Caco-2 (cell line): ENCODE data around the gene KLHL29. TPM values are rescaled to one million over a fixed set of nuclear protein-coding genes. Genes with fewer than 3 reads are reported as not detected.

Experiments
- BruUV-seq: library from RNA; stranded (reverse); fragments of 400-500 nt; replicated peaks from 2 replicates; lab custom pipeline; 2021; lab: Mats Ljungman, UMichigan
- CTCF ChIA-PET: fragments of 300-600 bp; sonication (Branson Sonifier 250); formaldehyde crosslinking; loops from one replicate; lab custom pipeline; 2022; ENCODE audit warnings: antibody characterized with exemption; lab: Charles Lee
- POLR2A ChIA-PET: fragments of 300-600 bp; sonication (Branson Sonifier 250); formaldehyde crosslinking; loops from one replicate; lab custom pipeline; 2022; ENCODE audit warnings: antibody characterized with exemption; lab: Charles Lee
- DNase-seq, 2 experiments: peaks; one replicate each; pipeline versions ENCODE4 v3.0.0 to v3.0.0-alpha.2; 2020 to 2022
- H3K27me3 ChIP-seq: replicated peaks from 2 replicates; pipeline ENCODE4 v1.6.0; 2011; ENCODE audit warnings: low read length; ENCODE audit not compliant: control insufficient read depth, insufficient read depth
- H3K36me3 ChIP-seq: 2 replicates; pipeline ENCODE4 v1.5.1; 2011; ENCODE audit warnings: low read length; ENCODE audit not compliant: control insufficient read depth, insufficient read depth
- H3K4me1 ChIP-seq: fragments of 250-450 bp; sonication (Bioruptor Pico); 2 replicates; pipeline ENCODE4 v1.5.1; 2020; ENCODE audit warnings: mild to moderate bottlenecking
- H3K4me3 ChIP-seq: 2 replicates; pipeline ENCODE4 v1.5.1; 2011; ENCODE audit warnings: low read depth, mild to moderate bottlenecking, control low read depth, low read length
- H3K9me3 ChIP-seq: fragments of 250-450 bp; sonication (Bioruptor Pico); 2 replicates; pipeline ENCODE4 v1.5.1; 2020; ENCODE audit warnings: mild to moderate bottlenecking, moderate library complexity
- H3K27ac Mint-ChIP-seq: one replicate; pipeline ENCODE4 v1.8.0; 2022; ENCODE audit warnings: mixed read lengths; ENCODE audit not compliant: unreplicated experiment
- H3K27me3 Mint-ChIP-seq: one replicate; pipeline ENCODE4 v1.8.0; 2022; ENCODE audit warnings: mixed read lengths; ENCODE audit not compliant: insufficient read depth, unreplicated experiment
- H3K36me3 Mint-ChIP-seq: one replicate; pipeline ENCODE4 v1.8.0; 2022; ENCODE audit warnings: mild to moderate bottlenecking, mixed read lengths; ENCODE audit not compliant: insufficient read depth, unreplicated experiment
- H3K4me1 Mint-ChIP-seq: one replicate; pipeline ENCODE4 v1.8.0; 2022; ENCODE audit warnings: low read depth, mixed read lengths; ENCODE audit not compliant: unreplicated experiment
- H3K4me3 Mint-ChIP-seq: one replicate; pipeline ENCODE4 v1.8.0; 2022; ENCODE audit warnings: mild to moderate bottlenecking, moderate library complexity, mixed read lengths; ENCODE audit not compliant: unreplicated experiment
- H3K9me3 Mint-ChIP-seq: one replicate; pipeline ENCODE4 v1.8.0; 2022; ENCODE audit warnings: mixed read lengths; ENCODE audit not compliant: unreplicated experiment
- CTCF ChIP-seq, 2 experiments: fragments of 200-600 bp in 1 of 2; IDR thresholded peaks; 1 replicate in 1 of 2; 2 replicates in 1 of 2; pipeline versions ENCODE4 v1.5.1 to v1.8.0; 2011 to 2022; ENCODE audit warnings: antibody characterized with exemption in 1 of 2, control low read depth in 1 of 2, inconsistent platforms in 1 of 2, low read depth in 1 of 2, low read length in 1 of 2, mild to moderate bottlenecking in 1 of 2, moderate library complexity in 1 of 2; ENCODE audit not compliant: insufficient read depth in 1 of 2, severe bottlenecking in 1 of 2, unreplicated experiment in 1 of 2
- intact Hi-C: fragments of 100-400 bp; cut with micrococcal nuclease; formaldehyde crosslinking; loops from one replicate; pipeline ENCODE4 v1.10.0; 2022; ENCODE audit not compliant: unreplicated experiment
- total RNA-seq: library from RNA; stranded (reverse); gene quantifications from 2 replicates; pipeline ENCODE4 v1.2.3, GENCODE V29; 2022

The KLHL29 gene
- total RNA-seq, 1 experiment from 2014 or later = 0.61 TPM

- Mint-ChIP-seq H3K27me3 (no peaks in the 10 kb centered on the region), H3K9me3 (no peaks in the 10 kb centered on the region), H3K4me1 (no peaks in the 10 kb centered on the region), H3K27ac (no peak overlapping the region), H3K4me3 (no peak overlapping the region), H3K36me3 (no peaks in the 10 kb centered on the region)
- POLR2A ChIA-PET = no interaction called here
- DNase-seq = no peak
- BruUV-seq = no TSS peak
- Histone ChIP-seq H3K9me3 (no peaks in the 10 kb centered on the region), H3K36me3 (no peaks in the 10 kb centered on the region), H3K27me3 (no peaks in the 10 kb centered on the region), H3K4me3 (no peak overlapping the region), H3K4me1 (peaks cover 6% of the 10 kb centered on the region)
- TF ChIP-seq CTCF (IDR thresholded peaks at IDR 0.05; ENCODE audit: insufficient read depth in 1 of 2, low read depth in 1 of 2, low read length in 1 of 2, severe bottlenecking in 1 of 2, unreplicated experiment in 1 of 2) = no peak
- CTCF ChIA-PET = no interaction called here
- intact Hi-C loops = no loop called here
These were observed 141.1 kb downstream of the KLHL29 start for GRCh38 chr2:23526114-23526513.

DNA sequence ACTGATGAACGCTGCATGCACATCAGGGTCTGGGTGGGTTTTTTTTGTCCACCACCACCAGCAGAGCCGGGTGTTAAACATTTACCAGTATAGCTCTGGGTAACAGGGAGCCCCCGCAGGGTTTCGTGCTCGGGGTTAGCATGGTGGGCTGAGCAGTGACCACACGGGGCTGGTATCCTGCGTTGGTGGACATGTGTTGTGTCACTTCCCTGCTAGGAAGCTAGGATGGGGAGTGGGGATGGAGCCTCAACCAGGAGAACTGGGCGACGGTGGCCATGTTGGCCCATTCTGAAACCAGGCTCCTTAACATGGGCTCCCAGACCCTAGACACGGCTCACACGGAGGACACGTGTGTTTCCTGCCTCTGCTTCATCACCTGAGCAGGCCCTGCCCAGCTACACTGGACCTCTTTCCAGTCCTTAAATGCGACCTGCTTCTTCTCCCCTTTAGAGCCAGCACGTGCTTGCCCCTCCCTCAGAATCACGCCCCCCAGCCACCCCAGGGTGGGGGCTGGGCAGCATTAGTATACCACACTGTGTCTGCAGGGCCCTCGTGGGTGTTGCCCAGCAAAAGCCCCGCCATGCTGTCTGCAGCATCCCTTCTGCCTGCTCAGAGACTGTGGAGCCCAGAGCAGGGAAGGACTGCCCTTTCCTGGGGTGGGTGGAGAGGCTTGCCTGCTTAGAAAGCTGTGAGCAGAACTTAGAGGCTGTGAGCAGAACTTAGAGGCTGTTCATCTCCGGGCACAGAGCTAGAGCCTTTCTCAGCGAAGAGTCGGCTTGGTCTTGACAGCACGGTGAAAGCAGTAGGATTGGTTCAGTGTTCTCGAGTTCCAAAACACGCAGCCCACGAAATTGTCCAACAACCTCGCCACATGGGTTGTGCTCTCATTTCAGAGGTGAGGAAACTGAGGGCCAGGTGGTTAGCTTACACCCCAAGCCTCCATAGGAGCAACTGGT lies 142.1 kb downstream of the KLHL29 start:
- H3K4me1 ChIP-seq = peaks cover 7% of the 10 kb centered on the region
- no peak for TF ChIP-seq CTCF (IDR thresholded peaks at IDR 0.05; ENCODE audit: insufficient read depth in 1 of 2, low read depth in 1 of 2, low read length in 1 of 2, severe bottlenecking in 1 of 2, unreplicated experiment in 1 of 2)
- Mint-ChIP-seq H3K4me1 (peaks cover 6% of the 10 kb centered on the region), H3K4me3 (no peak overlapping the region), H3K27ac (no peak overlapping the region), H3K36me3 (no peaks in the 10 kb centered on the region), H3K27me3 (no peaks in the 10 kb centered on the region), H3K9me3 (no peaks in the 10 kb centered on the region)
- DNase-seq = no peak
- ChIA-PET CTCF (no interaction called here), POLR2A (no interaction called here)
- H3K27me3 ChIP-seq = no peaks in the 10 kb centered on the region
- intact Hi-C loops = no loop called here
- BruUV-seq = no TSS peak
- no peak overlapping the region for H3K4me3 ChIP-seq
- H3K9me3 ChIP-seq = no peaks in the 10 kb centered on the region
- H3K36me3 ChIP-seq = no peaks in the 10 kb centered on the region

- CTCF ChIA-PET = no interaction called here
- no peaks in the 10 kb centered on the region for H3K9me3 ChIP-seq
- no peak overlapping the region for H3K27ac Mint-ChIP-seq
- H3K4me3 Mint-ChIP-seq = no peak overlapping the region
- peaks cover 6% of the 10 kb centered on the region for H3K4me1 Mint-ChIP-seq
- H3K36me3 Mint-ChIP-seq = no peaks in the 10 kb centered on the region
- BruUV-seq = no TSS peak
- no peaks in the 10 kb centered on the region for H3K27me3 ChIP-seq
- POLR2A ChIA-PET = no interaction called here
- no peak overlapping the region for H3K4me3 ChIP-seq
- intact Hi-C loops = no loop called here
- no peak for TF ChIP-seq CTCF (IDR thresholded peaks at IDR 0.05; ENCODE audit: insufficient read depth in 1 of 2, low read depth in 1 of 2, low read length in 1 of 2, severe bottlenecking in 1 of 2, unreplicated experiment in 1 of 2)
- H3K4me1 ChIP-seq = peaks cover 7% of the 10 kb centered on the region
- H3K9me3 Mint-ChIP-seq = no peaks in the 10 kb centered on the region
- no peaks in the 10 kb centered on the region for H3K27me3 Mint-ChIP-seq
- DNase-seq = no peak
- H3K36me3 ChIP-seq = no peaks in the 10 kb centered on the region
These were observed 143.2 kb downstream of the KLHL29 start for GRCh38 chr2:23528171-23528570.
